A673 (cell line): ENCODE measurements around the gene TXNRD2. TPM values are rescaled to one million over a fixed set of nuclear protein-coding genes. Genes with fewer than 3 reads are reported as not detected.

Experiments used
- BruUV-seq: library from RNA; stranded (reverse); fragments of 400-500 nt; replicated peaks from 2 replicates; lab custom pipeline; 2021; lab: Mats Ljungman, UMichigan
- CTCF ChIA-PET: fragments of 300-600 bp; sonication (Branson Sonifier 250); formaldehyde crosslinking; loops from one replicate; lab custom pipeline; 2022; ENCODE audit warnings: antibody characterized with exemption; lab: Charles Lee
- POLR2A ChIA-PET: fragments of 300-600 bp; sonication (Branson Sonifier 250); formaldehyde crosslinking; loops from one replicate; lab custom pipeline; 2022; ENCODE audit warnings: antibody characterized with exemption; ENCODE audit not compliant: low non-redundant PET; lab: Charles Lee
- DNase-seq: peaks from one replicate; pipeline ENCODE4 v3.0.0-alpha.2; 2015; ENCODE audit warnings: low spot score
- H3K27ac ChIP-seq: fragments of 200-600 bp; sonication (generic); 2 replicates; pipeline ENCODE4 v1.5.1; 2016; ENCODE audit warnings: mixed run types, low read depth, mild to moderate bottlenecking, mixed read lengths, antibody characterized with exemption, low read length; ENCODE audit not compliant: poor library complexity, severe bottlenecking
- H3K27me3 ChIP-seq: fragments of 200-600 bp; sonication (generic); replicated peaks from 2 replicates; pipeline ENCODE4 v1.6.1; 2017; ENCODE audit warnings: mixed run types, low read depth, mild to moderate bottlenecking, mixed read lengths, antibody characterized with exemption, low read length; ENCODE audit not compliant: insufficient read depth, poor library complexity
- H3K36me3 ChIP-seq: fragments of 200-600 bp; sonication (generic); 2 replicates; pipeline ENCODE4 v1.6.1; 2016; ENCODE audit warnings: mixed run types, mild to moderate bottlenecking, mixed read lengths, antibody characterized with exemption, low read length; ENCODE audit not compliant: insufficient read depth, poor library complexity, severe bottlenecking
- H3K4me1 ChIP-seq: fragments of 200-600 bp; sonication (generic); 2 replicates; pipeline ENCODE4 v1.6.1; 2017; ENCODE audit warnings: mixed run types, mild to moderate bottlenecking, mixed read lengths, antibody characterized with exemption, low read length; ENCODE audit not compliant: insufficient read depth, poor library complexity, severe bottlenecking
- H3K4me3 ChIP-seq: fragments of 200-600 bp; sonication (generic); 2 replicates; pipeline ENCODE4 v1.5.1; 2016; ENCODE audit warnings: low read depth, mixed run types, mild to moderate bottlenecking, mixed read lengths, low read length; ENCODE audit not compliant: poor library complexity, severe bottlenecking
- H3K9me3 ChIP-seq: fragments of 200-600 bp; sonication (generic); 2 replicates; pipeline ENCODE4 v1.6.1; 2016; ENCODE audit warnings: mixed run types, low read depth, mild to moderate bottlenecking, mixed read lengths, antibody characterized with exemption, low read length; ENCODE audit not compliant: poor library complexity, severe bottlenecking
- EZH2 ChIP-seq: fragments of 200-600 bp; sonication (generic); IDR thresholded peaks from 2 replicates; pipeline ENCODE4 v1.6.1; 2017; ENCODE audit warnings: borderline replicate concordance, low read depth, mild to moderate bottlenecking, mixed read lengths, antibody characterized with exemption, low read length; ENCODE audit not compliant: poor library complexity, severe bottlenecking
- intact Hi-C: fragments of 100-400 bp; cut with micrococcal nuclease; formaldehyde crosslinking; loops from one replicate; pipeline ENCODE4 v1.10.0; 2022; ENCODE audit not compliant: unreplicated experiment
- total RNA-seq: library from RNA; stranded (reverse); gene quantifications from 2 replicates; pipeline ENCODE4 v1.2.3, GENCODE V29; 2021
- TF ChIP-seq, protein P1 (sequence below): fragments of 300-800, 200-600 bp; sonication (generic); conservative IDR thresholded peaks from 2 replicates; pipeline ENCODE4 v1.5.1; 2017; ENCODE audit warnings: low read depth, mild to moderate bottlenecking, antibody characterized with exemption, low read length, moderate library complexity, mixed read lengths

The TXNRD2 gene
- total RNA-seq, 1 experiment from 2014 or later = 32.6 TPM

DNA sequence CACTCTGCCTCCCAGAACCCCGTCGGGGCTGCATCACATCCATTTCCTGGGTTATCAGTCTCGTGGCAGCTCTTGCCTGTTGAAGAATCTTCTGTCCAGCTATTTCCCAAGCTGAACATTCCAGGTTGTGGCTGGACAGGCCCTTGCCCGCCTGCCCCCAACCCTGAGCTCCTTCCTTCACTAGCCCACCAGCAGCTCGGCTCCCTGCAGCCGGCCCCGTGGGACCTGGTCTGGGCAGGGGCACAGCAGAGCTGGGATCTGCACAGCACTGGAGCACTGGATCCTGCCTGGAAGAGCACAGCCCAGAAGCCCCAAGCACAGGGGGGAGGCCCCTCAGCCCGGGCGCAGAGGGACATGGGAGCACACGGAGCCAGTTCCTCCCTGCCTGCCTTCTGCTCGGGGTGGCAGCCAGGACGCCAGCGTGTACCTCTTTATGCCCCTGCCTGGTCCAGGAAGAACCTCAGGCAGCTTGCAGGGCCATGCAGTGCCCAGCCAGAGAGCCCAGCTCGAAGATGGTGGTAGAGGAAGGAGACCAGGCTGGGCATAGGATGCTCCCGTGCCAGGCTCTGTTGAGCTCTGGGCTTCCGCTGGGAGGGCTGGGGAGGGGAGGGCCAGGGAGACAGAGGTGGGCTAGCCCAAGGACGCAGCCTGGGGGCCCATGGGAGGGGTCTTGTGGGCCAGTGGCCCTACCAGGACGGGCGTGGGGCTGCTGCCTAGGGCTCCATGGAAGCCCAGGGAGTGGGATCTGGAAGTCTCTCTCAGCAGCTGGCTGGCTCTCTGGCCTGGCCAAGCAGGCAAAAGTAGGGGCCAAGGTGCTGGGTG, 70.4 kb downstream of the TXNRD2 start:
- CTCF ChIA-PET = no interaction called here
- POLR2A ChIA-PET = no interaction called here
- Histone ChIP-seq H3K9me3 (no peaks in the 10 kb centered on the region), H3K4me3 (no peak overlapping the region), H3K27ac (no peak overlapping the region), H3K4me1 (peaks cover 9% of the 10 kb centered on the region), H3K36me3 (peaks cover 3% of the 10 kb centered on the region), H3K27me3 (no peaks in the 10 kb centered on the region)
- TF ChIP-seq, protein P1, sequence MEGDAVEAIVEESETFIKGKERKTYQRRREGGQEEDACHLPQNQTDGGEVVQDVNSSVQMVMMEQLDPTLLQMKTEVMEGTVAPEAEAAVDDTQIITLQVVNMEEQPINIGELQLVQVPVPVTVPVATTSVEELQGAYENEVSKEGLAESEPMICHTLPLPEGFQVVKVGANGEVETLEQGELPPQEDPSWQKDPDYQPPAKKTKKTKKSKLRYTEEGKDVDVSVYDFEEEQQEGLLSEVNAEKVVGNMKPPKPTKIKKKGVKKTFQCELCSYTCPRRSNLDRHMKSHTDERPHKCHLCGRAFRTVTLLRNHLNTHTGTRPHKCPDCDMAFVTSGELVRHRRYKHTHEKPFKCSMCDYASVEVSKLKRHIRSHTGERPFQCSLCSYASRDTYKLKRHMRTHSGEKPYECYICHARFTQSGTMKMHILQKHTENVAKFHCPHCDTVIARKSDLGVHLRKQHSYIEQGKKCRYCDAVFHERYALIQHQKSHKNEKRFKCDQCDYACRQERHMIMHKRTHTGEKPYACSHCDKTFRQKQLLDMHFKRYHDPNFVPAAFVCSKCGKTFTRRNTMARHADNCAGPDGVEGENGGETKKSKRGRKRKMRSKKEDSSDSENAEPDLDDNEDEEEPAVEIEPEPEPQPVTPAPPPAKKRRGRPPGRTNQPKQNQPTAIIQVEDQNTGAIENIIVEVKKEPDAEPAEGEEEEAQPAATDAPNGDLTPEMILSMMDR = no peak
- TF ChIP-seq EZH2 = no peak
- no TSS peak for BruUV-seq
- intact Hi-C loops = no loop called here
- DNase-seq = no peak

DNA sequence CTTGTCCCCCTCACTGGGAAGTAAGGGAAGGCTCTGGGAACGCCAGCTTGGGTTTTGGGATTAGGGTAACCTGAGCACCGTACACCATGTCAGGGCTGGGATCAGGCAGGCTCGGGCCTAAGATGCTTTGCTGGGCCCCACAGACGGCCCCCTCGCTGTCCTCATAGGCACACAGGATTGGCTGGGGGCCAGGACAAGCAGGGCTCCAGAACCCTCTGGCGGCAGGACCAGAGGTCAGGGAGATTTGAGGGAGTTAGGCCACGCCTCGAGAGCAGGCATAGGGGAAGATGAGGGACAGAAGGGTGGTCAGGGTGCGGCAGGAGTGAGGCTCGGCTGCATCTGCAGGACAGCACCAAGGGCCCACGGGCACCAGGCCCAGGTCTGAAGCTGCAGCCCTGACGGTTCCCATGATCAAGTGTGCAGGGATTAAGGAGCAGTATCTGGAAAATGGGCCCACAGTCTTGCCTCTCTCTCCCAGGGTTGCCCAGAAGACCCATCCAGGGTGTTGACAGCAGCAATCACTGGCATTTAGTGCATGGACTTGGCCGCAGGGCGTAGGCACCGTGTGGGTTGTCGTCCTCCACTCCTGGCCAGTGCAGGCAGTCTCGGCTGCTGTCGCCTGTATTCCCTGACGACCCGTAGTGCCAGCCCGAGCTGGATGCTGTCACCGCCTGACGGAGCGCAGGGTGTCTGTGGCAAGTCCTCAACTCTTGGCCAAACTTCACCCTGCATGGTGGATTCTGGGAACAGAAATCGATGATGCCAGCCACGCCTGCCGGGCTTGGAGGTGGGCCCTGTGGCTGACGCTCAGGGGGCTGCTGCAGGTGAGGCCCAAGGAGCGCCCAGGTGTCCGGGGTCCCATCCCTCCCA, 71.2 kb downstream of the TXNRD2 start:
- no peak for DNase-seq
- H3K27me3 ChIP-seq = no peaks in the 10 kb centered on the region
- H3K4me3 ChIP-seq = no peak overlapping the region
- ChIA-PET CTCF (no interaction called here), POLR2A (no interaction called here)
- intact Hi-C loops = no loop called here
- no TSS peak for BruUV-seq
- no peak for TF ChIP-seq EZH2
- TF ChIP-seq, protein P1 = no peak
- H3K4me1 ChIP-seq = peaks cover 8% of the 10 kb centered on the region
- H3K36me3 ChIP-seq = peaks cover 3% of the 10 kb centered on the region
- no peak overlapping the region for H3K27ac ChIP-seq
- H3K9me3 ChIP-seq = no peaks in the 10 kb centered on the region

DNA sequence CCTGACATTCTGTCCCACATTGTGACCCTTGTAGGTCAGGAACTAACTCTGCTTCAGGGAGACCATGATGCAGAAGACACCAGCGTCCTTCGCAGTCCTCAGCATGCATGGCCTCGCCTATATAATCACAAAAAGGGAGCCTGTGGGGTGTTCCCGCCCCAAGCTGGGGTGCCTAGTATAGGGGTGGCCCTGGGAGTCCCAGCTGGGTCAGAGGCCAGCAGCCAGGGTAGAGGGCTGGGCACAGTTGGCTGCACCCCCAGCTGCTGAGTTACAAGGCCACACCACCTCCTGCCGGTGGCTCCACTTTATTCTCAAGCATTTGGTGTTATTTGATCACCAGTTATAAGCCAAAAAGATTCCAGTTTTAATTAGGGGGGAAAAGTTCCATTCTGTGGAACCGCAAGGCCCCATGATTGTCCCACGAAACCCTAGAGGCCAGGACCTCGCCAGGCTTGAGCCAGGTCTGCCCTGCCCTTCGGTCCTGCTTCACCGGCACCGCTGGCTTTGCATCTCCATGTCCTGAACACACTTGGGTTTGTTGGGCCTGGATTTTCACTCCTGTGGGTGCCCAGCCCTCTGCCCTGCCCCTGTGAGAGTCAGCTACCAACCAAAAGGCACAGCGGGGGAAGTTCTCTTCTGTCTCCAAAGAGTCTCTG, 72.0 kb downstream of the TXNRD2 start:
- H3K27me3 ChIP-seq = no peaks in the 10 kb centered on the region
- peaks cover under 1% of the 10 kb centered on the region for H3K4me1 ChIP-seq
- H3K9me3 ChIP-seq = no peaks in the 10 kb centered on the region
- H3K27ac ChIP-seq = no peak overlapping the region
- intact Hi-C loops = no loop called here
- no peak for DNase-seq
- TF ChIP-seq EZH2 = no peak
- TF ChIP-seq, protein P1 = no peak
- ChIA-PET POLR2A (no interaction called here), CTCF (no interaction called here)
- no peak overlapping the region for H3K4me3 ChIP-seq
- BruUV-seq = no TSS peak
- peaks cover 3% of the 10 kb centered on the region for H3K36me3 ChIP-seq
